HepG2 (cell line): ENCODE measurements around the gene CAPN10. TPM values are rescaled to one million over a fixed set of nuclear protein-coding genes. Genes with fewer than 3 reads are reported as not detected.
A peak's percentile ranks its signal among the peaks of the same experiment; 100 is the strongest.

Experiments used
- ARID3A ChIP-seq: IDR thresholded peaks from 2 replicates; pipeline ENCODE4 v1.6.1; 2012; ENCODE audit warnings: low read depth, low read length, improper control_type of control experiment
- CHCHD3 ChIP-seq: sonication (generic); formaldehyde crosslinking; IDR thresholded peaks from 2 replicates; pipeline ENCODE4 v1.8.0; 2022; ENCODE audit warnings: mild to moderate bottlenecking, missing genetic modification reagents, moderate library complexity
- FOXA3 ChIP-seq: IDR thresholded peaks from 2 replicates; pipeline ENCODE4 v1.6.1; 2016; ENCODE audit warnings: missing genetic modification reagents, missing compliant biosample characterization
- JUND ChIP-seq: sonication (generic); formaldehyde crosslinking; IDR thresholded peaks from 2 replicates; pipeline ENCODE4 v1.8.0; 2022; ENCODE audit warnings: mild to moderate bottlenecking, missing genetic modification reagents
- KDM4B ChIP-seq: sonication (generic); formaldehyde crosslinking; IDR thresholded peaks from 2 replicates; pipeline ENCODE4 v1.4.0; 2020; ENCODE audit warnings: missing genetic modification reagents
- MAX ChIP-seq: IDR thresholded peaks from 2 replicates; pipeline ENCODE4 v1.6.1; 2012; ENCODE audit warnings: inconsistent platforms
- MBNL3 ChIP-seq: fragments of 250-450 bp; sonication (Bioruptor Pico); conservative IDR thresholded peaks from 2 replicates; pipeline ENCODE4 v1.8.0; 2022; ENCODE audit warnings: mild to moderate bottlenecking, inconsistent platforms
- NFRKB ChIP-seq: fragments of 450-650 bp; IDR thresholded peaks from 2 replicates; pipeline ENCODE4 v1.6.1; 2017
- NRL ChIP-seq: sonication (generic); formaldehyde crosslinking; IDR thresholded peaks from 2 replicates; pipeline ENCODE4 v1.5.0; 2020; ENCODE audit warnings: missing genetic modification reagents, mild to moderate bottlenecking, moderate library complexity, borderline replicate concordance
- THRA ChIP-seq: sonication (generic); formaldehyde crosslinking; IDR thresholded peaks from 2 replicates; pipeline ENCODE4 v1.4.0; 2020; ENCODE audit warnings: missing genetic modification reagents, borderline replicate concordance
- ZNF777 ChIP-seq: sonication (generic); formaldehyde crosslinking; IDR thresholded peaks from 2 replicates; pipeline ENCODE4 v1.4.0; 2020; ENCODE audit warnings: missing genetic modification reagents
- ZSCAN30 ChIP-seq: sonication (generic); formaldehyde crosslinking; IDR thresholded peaks from 2 replicates; pipeline ENCODE4 v1.5.0; 2020; ENCODE audit warnings: mild to moderate bottlenecking, missing genetic modification reagents
- polyA plus RNA-seq, 8 experiments: library from polyadenylated mRNA; depleted of rRNA in 3 of 8; stranded (reverse) in 7 of 8; unstranded in 1 of 8; fragments of >200 nt; fragmentation: Illumina TruSeq in 4 of 8; extraction: Trizol in 4 of 8; gene quantifications; 2 replicates each; pipeline versions ENCODE4 v1.2.1 to v1.2.3, GENCODE V29; 2011 to 2016; ENCODE audit warnings: low read depth in 4 of 8, missing spikeins in 1 of 8, mixed read lengths in 1 of 8; ENCODE audit not compliant: insufficient read depth in 1 of 8
- total RNA-seq, 5 experiments: library from RNA; depleted of rRNA; stranded (reverse); fragments of >200 nt; fragmentation: Illumina TruSeq; extraction: Trizol; gene quantifications; 2 replicates each; pipeline ENCODE4 v1.2.3, GENCODE V29; 2016; ENCODE audit warnings: low read depth in 1 of 5
- TF ChIP-seq, protein P1 (sequence below): sonication (generic); formaldehyde crosslinking; IDR thresholded peaks from 2 replicates; pipeline ENCODE4 v1.5.0; 2020; ENCODE audit warnings: mild to moderate bottlenecking, missing genetic modification reagents, moderate library complexity
- TF ChIP-seq, protein P2 (sequence below): sonication (generic); formaldehyde crosslinking; IDR thresholded peaks from 2 replicates; pipeline ENCODE4 v1.5.0; 2020; ENCODE audit warnings: missing genetic modification reagents

CAPN10 gene
- total and polyA plus RNA-seq, 2 of the 13 experiments (the other 11 are each of a cell fraction or from before 2014, with no cell fraction given) = 27.6 to 32.4 TPM

- TF ChIP-seq ARID3A = no peak
- no peak for TF ChIP-seq NFRKB
- 0 out of 2 replicates have a peak, but pooled peaks have one; percentile 24 for TF ChIP-seq ZNF777 (CRISPR knock-in tag)
- TF ChIP-seq THRA (CRISPR knock-in tag) = no peak
- TF ChIP-seq, protein P1, sequence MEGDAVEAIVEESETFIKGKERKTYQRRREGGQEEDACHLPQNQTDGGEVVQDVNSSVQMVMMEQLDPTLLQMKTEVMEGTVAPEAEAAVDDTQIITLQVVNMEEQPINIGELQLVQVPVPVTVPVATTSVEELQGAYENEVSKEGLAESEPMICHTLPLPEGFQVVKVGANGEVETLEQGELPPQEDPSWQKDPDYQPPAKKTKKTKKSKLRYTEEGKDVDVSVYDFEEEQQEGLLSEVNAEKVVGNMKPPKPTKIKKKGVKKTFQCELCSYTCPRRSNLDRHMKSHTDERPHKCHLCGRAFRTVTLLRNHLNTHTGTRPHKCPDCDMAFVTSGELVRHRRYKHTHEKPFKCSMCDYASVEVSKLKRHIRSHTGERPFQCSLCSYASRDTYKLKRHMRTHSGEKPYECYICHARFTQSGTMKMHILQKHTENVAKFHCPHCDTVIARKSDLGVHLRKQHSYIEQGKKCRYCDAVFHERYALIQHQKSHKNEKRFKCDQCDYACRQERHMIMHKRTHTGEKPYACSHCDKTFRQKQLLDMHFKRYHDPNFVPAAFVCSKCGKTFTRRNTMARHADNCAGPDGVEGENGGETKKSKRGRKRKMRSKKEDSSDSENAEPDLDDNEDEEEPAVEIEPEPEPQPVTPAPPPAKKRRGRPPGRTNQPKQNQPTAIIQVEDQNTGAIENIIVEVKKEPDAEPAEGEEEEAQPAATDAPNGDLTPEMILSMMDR (CRISPR knock-in tag) = no peak
- no peak for TF ChIP-seq MAX
- TF ChIP-seq CHCHD3 (CRISPR knock-in tag) = 0 out of 2 replicates have a peak, but pooled peaks have one; percentile 54
- no peak for TF ChIP-seq MBNL3
- TF ChIP-seq JUND (CRISPR knock-in tag) = no peak
- TF ChIP-seq ZSCAN30 (CRISPR knock-in tag) = no peak
- no peak for TF ChIP-seq KDM4B (CRISPR knock-in tag)
- peak; percentile 19; the same call in 1 of the 2 replicates for TF ChIP-seq FOXA3 (CRISPR knock-in tag)
- TF ChIP-seq NRL (CRISPR knock-in tag) = 0 out of 2 replicates have a peak, but pooled peaks have one; percentile 53
- TF ChIP-seq, protein P2, sequence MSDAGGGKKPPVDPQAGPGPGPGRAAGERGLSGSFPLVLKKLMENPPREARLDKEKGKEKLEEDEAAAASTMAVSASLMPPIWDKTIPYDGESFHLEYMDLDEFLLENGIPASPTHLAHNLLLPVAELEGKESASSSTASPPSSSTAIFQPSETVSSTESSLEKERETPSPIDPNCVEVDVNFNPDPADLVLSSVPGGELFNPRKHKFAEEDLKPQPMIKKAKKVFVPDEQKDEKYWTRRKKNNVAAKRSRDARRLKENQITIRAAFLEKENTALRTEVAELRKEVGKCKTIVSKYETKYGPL = no peak
These were observed 21.8 kb upstream of the CAPN10 start (continued) for GRCh38 chr2:240564561-240565332.
